ENCODE data around the gene TTLL4.

Gene TTLL4

GRCh38 chr2:218745160-218745558 is 34.5 kb downstream of the TTLL4 start:
- Histone ChIP-seq H3K27ac (replicated peaks) (peak overlapping the region; percentile 84), H3K27me3 (ENCODE audit: insufficient read depth, poor library complexity, severe bottlenecking) (no peaks in the 10 kb centered on the region), H3K4me3 (replicated peaks; ENCODE audit: insufficient read depth, low read length) (no peak overlapping the region)
- DNase-seq (ENCODE audit: low read depth in 1 of 2, low spot score in 1 of 2): peak; percentile 91 to 92
- TF ChIP-seq GABPA (IDR thresholded peaks at IDR 0.05; ENCODE audit: low read depth) (no peak), SPI1 (IDR thresholded peaks at IDR 0.05; ENCODE audit: borderline replicate concordance, low read depth) (peak; percentile 50; the same call in 1 of the 2 replicates), REST (IDR thresholded peaks at IDR 0.05; ENCODE audit: insufficient replicate concordance, low read depth) (no peak), CTCF (IDR thresholded peaks at IDR 0.05; ENCODE audit: insufficient read depth, low read length) (no peak), POLR2AphosphoS5 (IDR thresholded peaks at IDR 0.05; ENCODE audit: low read depth) (peak; percentile 79)

GRCh38 chr2:218745559-218746469 is 35.2 kb downstream of the TTLL4 start:
- TF ChIP-seq CTCF (IDR thresholded peaks at IDR 0.05; ENCODE audit: insufficient read depth, low read length): no peak
- no peak for TF ChIP-seq REST (IDR thresholded peaks at IDR 0.05; ENCODE audit: insufficient replicate concordance, low read depth)
- TF ChIP-seq GABPA (IDR thresholded peaks at IDR 0.05; ENCODE audit: low read depth): no peak
- Histone ChIP-seq H3K27ac (replicated peaks) (peak overlapping the region; percentile 84), H3K4me3 (replicated peaks; ENCODE audit: insufficient read depth, low read length) (no peak overlapping the region), H3K27me3 (ENCODE audit: insufficient read depth, poor library complexity, severe bottlenecking) (no peaks in the 10 kb centered on the region)
- DNase-seq (ENCODE audit: low read depth in 1 of 2, low spot score in 1 of 2): no peak

- TF ChIP-seq GABPA (IDR thresholded peaks at IDR 0.05; ENCODE audit: low read depth) (no peak), REST (IDR thresholded peaks at IDR 0.05; ENCODE audit: insufficient replicate concordance, low read depth) (no peak), SPI1 (IDR thresholded peaks at IDR 0.05; ENCODE audit: borderline replicate concordance, low read depth) (no peak), CTCF (IDR thresholded peaks at IDR 0.05; ENCODE audit: insufficient read depth, low read length) (no peak), POLR2AphosphoS5 (IDR thresholded peaks at IDR 0.05; ENCODE audit: low read depth) (no peak)
- Histone ChIP-seq H3K27me3 (ENCODE audit: insufficient read depth, poor library complexity, severe bottlenecking) (no peaks in the 10 kb centered on the region), H3K27ac (replicated peaks) (no peak overlapping the region), H3K4me3 (replicated peaks; ENCODE audit: insufficient read depth, low read length) (no peak overlapping the region)
- DNase-seq (ENCODE audit: low read depth in 1 of 2, low spot score in 1 of 2): no peak
Measured at GRCh38 chr2:218746470-218746795, 35.8 kb downstream of the TTLL4 start.
